ENCODE data around the gene HOXA2. TPM values are rescaled to one million over a fixed set of nuclear protein-coding genes. Genes with fewer than 3 reads are reported as not detected.

HOXA2 gene
- total and polyA plus RNA-seq, 2 of the 13 experiments (the other 11 are each of a cell fraction or from before 2014, with no cell fraction given) = 0.22 to 0.29 TPM

DNA sequence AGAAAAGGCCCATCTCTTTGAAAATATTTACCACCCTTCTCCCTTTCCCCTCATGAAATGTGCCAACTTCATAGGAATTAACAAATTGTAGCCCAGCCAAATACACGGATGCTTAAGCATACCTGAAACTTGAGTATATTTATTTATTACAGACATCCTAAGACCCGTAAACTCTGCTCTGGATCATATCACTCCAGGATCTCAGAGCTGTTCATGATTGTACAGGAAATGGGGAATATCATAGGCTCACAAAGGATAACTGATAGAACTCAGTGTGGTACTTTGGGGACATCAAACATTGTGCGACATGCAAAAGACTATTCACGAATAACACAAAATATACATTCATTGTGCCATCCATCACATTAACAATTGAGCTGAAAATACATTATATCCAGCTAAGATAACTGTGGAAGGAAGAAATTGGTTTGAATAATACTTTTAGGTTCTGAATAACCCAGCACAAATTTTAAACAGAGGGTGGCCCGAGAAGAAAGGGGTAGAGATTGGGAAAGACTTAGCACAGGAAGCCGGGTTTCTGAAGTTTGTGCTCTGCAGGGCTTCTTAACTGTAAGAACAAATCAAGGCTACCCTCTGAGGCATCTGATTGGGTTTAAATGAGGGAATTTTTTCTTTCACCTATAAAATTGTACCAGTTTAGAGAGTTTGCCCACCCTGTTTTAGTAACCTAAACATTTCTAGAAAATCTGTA, 9.1 kb downstream of the HOXA2 start:
- no TSS peak for BruUV-seq (replicated peaks)
- no peak overlapping the region for H3K9ac ChIP-seq (ENCODE audit: insufficient read depth, low read depth, low read length)
- FAIRE-seq = no peak
- no peaks in the 10 kb centered on the region for H3K79me2 ChIP-seq (ENCODE audit: insufficient read depth, low read length)
- CTCF ChIA-PET (ENCODE audit: low intra/inter-chr PET ratio, low total read pairs) = no interaction called here
- in situ Hi-C loops (cut with HindIII; ENCODE audit: extremely low pct_ligation_motif_present, low pct_unique_long_range_greater_than_20kb) (no loop called here), intact Hi-C loops (cut with micrococcal nuclease; ENCODE audit: unreplicated experiment) (no loop called here)
- no peak for ATAC-seq
- WGBS (ENCODE audit: low lambda C conversion rate) = 51% methylated on average over 6 of the region's 6 CpGs
- H3K4me1 ChIP-seq (ENCODE audit: insufficient read depth, low read length) = peaks cover 28% of the 10 kb centered on the region
- TF ChIP-seq, protein P1, sequence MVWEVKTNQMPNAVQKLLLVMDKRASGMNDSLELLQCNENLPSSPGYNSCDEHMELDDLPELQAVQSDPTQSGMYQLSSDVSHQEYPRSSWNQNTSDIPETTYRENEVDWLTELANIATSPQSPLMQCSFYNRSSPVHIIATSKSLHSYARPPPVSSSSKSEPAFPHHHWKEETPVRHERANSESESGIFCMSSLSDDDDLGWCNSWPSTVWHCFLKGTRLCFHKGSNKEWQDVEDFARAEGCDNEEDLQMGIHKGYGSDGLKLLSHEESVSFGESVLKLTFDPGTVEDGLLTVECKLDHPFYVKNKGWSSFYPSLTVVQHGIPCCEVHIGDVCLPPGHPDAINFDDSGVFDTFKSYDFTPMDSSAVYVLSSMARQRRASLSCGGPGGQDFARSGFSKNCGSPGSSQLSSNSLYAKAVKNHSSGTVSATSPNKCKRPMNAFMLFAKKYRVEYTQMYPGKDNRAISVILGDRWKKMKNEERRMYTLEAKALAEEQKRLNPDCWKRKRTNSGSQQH (CRISPR knock-in tag; IDR thresholded peaks at IDR 0.05; ENCODE audit: low read depth) = no peak
- peaks cover 2 to 19% of the 10 kb centered on the region in 2 experiments; a peak in 2 of 5 replicates for H3K27me3 ChIP-seq (ENCODE audit: control insufficient read depth in 1 of 2, insufficient read depth in 2 of 2, low read length in 2 of 2)
- no peaks in the 10 kb centered on the region for H3K36me3 ChIP-seq (replicated peaks in 1 of 2; ENCODE audit: control insufficient read depth in 1 of 2, insufficient read depth in 2 of 2, low read length in 2 of 2)
- DNase-seq (ENCODE audit: low spot score) = no peak
- POLR2A ChIA-PET = interaction anchor here (1.0 to 1.6 kb wide), 2 partner anchors 26 to 29 kb away, joined by 3 to 4 read pairs; no protein-coding TSS in a partner anchor
- no peak overlapping the region for H2AFZ ChIP-seq (ENCODE audit: low read length)
- no peaks in the 10 kb centered on the region for H4K20me1 ChIP-seq (ENCODE audit: insufficient read depth, low read length)
- no peak overlapping the region for H3K27ac ChIP-seq (ENCODE audit: extremely low read length, insufficient read depth, low read length)
- no peak overlapping the region for H3K4me2 ChIP-seq (ENCODE audit: low read depth, low read length)
- no peak overlapping the region for H3K4me3 ChIP-seq (replicated peaks in 1 of 3; ENCODE audit: insufficient read depth in 1 of 3, low read depth in 2 of 3, low read length in 3 of 3)
- no peaks in the 10 kb centered on the region for H3K9me3 ChIP-seq (ENCODE audit: low read length)

DNA sequence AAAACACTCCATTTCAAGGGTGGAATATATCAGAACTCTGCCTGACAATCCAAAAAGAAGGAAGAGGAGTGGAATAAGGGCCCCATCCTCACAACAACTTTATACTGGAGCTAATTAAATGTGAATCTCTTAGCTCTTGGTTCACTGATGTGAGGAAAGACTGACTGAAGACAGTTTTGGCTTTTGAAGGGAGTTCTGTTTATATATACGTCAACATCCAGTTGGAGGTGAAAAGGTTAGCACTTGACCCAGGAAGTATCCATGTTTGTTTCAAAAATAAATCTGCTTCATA, 9.7 kb downstream of the HOXA2 start:
- no peak for DNase-seq (ENCODE audit: low spot score)
- H3K4me2 ChIP-seq (ENCODE audit: low read depth, low read length) = no peak overlapping the region
- ChIA-PET CTCF (ENCODE audit: low intra/inter-chr PET ratio, low total read pairs) (no interaction called here), POLR2A (interaction anchor here (1.0 kb wide), 1 partner anchor 29 kb away, joined by 3 read pairs; no protein-coding TSS in a partner anchor)
- H3K4me1 ChIP-seq (ENCODE audit: insufficient read depth, low read length) = peaks cover 25% of the 10 kb centered on the region
- no peaks in the 10 kb centered on the region for H3K9me3 ChIP-seq (ENCODE audit: low read length)
- no peak overlapping the region for H3K27ac ChIP-seq (ENCODE audit: extremely low read length, insufficient read depth, low read length)
- peaks cover 2 to 19% of the 10 kb centered on the region in 2 experiments; a peak in 2 of 5 replicates for H3K27me3 ChIP-seq (ENCODE audit: control insufficient read depth in 1 of 2, insufficient read depth in 2 of 2, low read length in 2 of 2)
- no peak for ATAC-seq
- no peaks in the 10 kb centered on the region for H3K36me3 ChIP-seq (replicated peaks in 1 of 2; ENCODE audit: control insufficient read depth in 1 of 2, insufficient read depth in 2 of 2, low read length in 2 of 2)
- FAIRE-seq = no peak
- no peak for TF ChIP-seq EP300 (IDR thresholded peaks at IDR 0.05; ENCODE audit: low read depth in 2 of 2, low read length in 2 of 2)
- TF ChIP-seq EP300 (CRISPR knock-in tag; IDR thresholded peaks at IDR 0.05; ENCODE audit: borderline replicate concordance) = no peak
- no peak for TF ChIP-seq ATF7 (IDR thresholded peaks at IDR 0.05)
- TF ChIP-seq ATF7 (CRISPR knock-in tag; IDR thresholded peaks at IDR 0.05) = no peak
- no TSS peak for BruUV-seq (replicated peaks)
- WGBS (ENCODE audit: low lambda C conversion rate) = 69% methylated on average over 1 of the region's 1 CpG
- no peaks in the 10 kb centered on the region for H3K79me2 ChIP-seq (ENCODE audit: insufficient read depth, low read length)
- intact Hi-C loops (cut with micrococcal nuclease; ENCODE audit: unreplicated experiment) (no loop called here), in situ Hi-C loops (cut with HindIII; ENCODE audit: extremely low pct_ligation_motif_present, low pct_unique_long_range_greater_than_20kb) (no loop called here)
- no peak overlapping the region for H3K9ac ChIP-seq (ENCODE audit: insufficient read depth, low read depth, low read length)
- H2AFZ ChIP-seq (ENCODE audit: low read length) = no peak overlapping the region
- H4K20me1 ChIP-seq (ENCODE audit: insufficient read depth, low read length) = no peaks in the 10 kb centered on the region
- H3K4me3 ChIP-seq (replicated peaks in 1 of 3; ENCODE audit: insufficient read depth in 1 of 3, low read depth in 2 of 3, low read length in 3 of 3) = no peak overlapping the region

Data from HepG2 (cell line).